Neural cell (in vitro differentiated cells): ENCODE measurements around the gene UNC119B. TPM values are rescaled to one million over a fixed set of nuclear protein-coding genes. Genes with fewer than 3 reads are reported as not detected.

ENCODE experiments used
- H2AFZ ChIP-seq: fragments of 200-600, 300-800 bp; sonication (generic), shearing (Covaris generic); 2 replicates; pipeline ENCODE4 v1.6.0; 2014; ENCODE audit warnings: low read depth, mild to moderate bottlenecking, antibody characterized with exemption, low read length, moderate library complexity
- H3F3A ChIP-seq: fragments of 200-600 bp; shearing (Covaris generic); 2 replicates; pipeline ENCODE4 v1.6.1; 2016; ENCODE audit warnings: mild to moderate bottlenecking, moderate library complexity, mixed read lengths, antibody characterized with exemption, low read length; ENCODE audit not compliant: insufficient read depth, poor library complexity, severe bottlenecking
- H3K27ac ChIP-seq: fragments of 200-600, 300-800 bp; sonication (generic), shearing (Covaris generic); 2 replicates; pipeline ENCODE4 v1.5.1; 2014; ENCODE audit warnings: mild to moderate bottlenecking, low read length, moderate library complexity
- H3K27me3 ChIP-seq: fragments of 300-800, 200-600 bp; sonication (generic), shearing (Covaris generic); 2 replicates; pipeline ENCODE4 v1.6.0; 2014; ENCODE audit warnings: mild to moderate bottlenecking, low read depth, low read length, moderate library complexity; ENCODE audit not compliant: insufficient read depth
- H3K36me3 ChIP-seq: fragments of 300-800, 200-600 bp; sonication (generic), shearing (Covaris generic); 2 replicates; pipeline ENCODE4 v1.5.1; 2014; ENCODE audit warnings: mild to moderate bottlenecking, antibody characterized with exemption, low read length, moderate library complexity; ENCODE audit not compliant: insufficient read depth
- H3K4me2 ChIP-seq: fragments of 300-800, 200-600 bp; sonication (generic), shearing (Covaris generic); 2 replicates; pipeline ENCODE4 v1.6.0; 2014; ENCODE audit warnings: mild to moderate bottlenecking, low read length
- H3K4me3 ChIP-seq: fragments of 300-800, 200-600 bp; sonication (generic), shearing (Covaris generic); 2 replicates; pipeline ENCODE4 v1.5.1; 2014; ENCODE audit warnings: mild to moderate bottlenecking, low read length, moderate library complexity
- H3K79me2 ChIP-seq: fragments of 200-600 bp; shearing (Covaris generic); replicated peaks from 2 replicates; pipeline ENCODE4 v1.6.0; 2014; ENCODE audit warnings: mild to moderate bottlenecking, low read length, moderate library complexity; ENCODE audit not compliant: insufficient read depth
- H3K9ac ChIP-seq: fragments of 300-800, 200-600 bp; sonication (generic), shearing (Covaris generic); 2 replicates; pipeline ENCODE4 v1.6.1; 2016; ENCODE audit warnings: mild to moderate bottlenecking, low read length, mixed read lengths
- H3K9me2 ChIP-seq: fragments of 200-600 bp; shearing (Covaris generic); 2 replicates; pipeline ENCODE4 v1.6.1; 2016; ENCODE audit warnings: mild to moderate bottlenecking, low read length, mixed read lengths; ENCODE audit not compliant: insufficient read depth
- H3K9me3 ChIP-seq: fragments of 200-600, 300-800 bp; sonication (generic), shearing (Covaris generic); 2 replicates; pipeline ENCODE4 v1.6.1; 2016; ENCODE audit warnings: mild to moderate bottlenecking, mixed run types, low read length, moderate library complexity, mixed read lengths
- H4K20me1 ChIP-seq: fragments of 200-600 bp; shearing (Covaris generic); 2 replicates; pipeline ENCODE4 v1.6.1; 2016; ENCODE audit warnings: mild to moderate bottlenecking, mixed run types; ENCODE audit not compliant: insufficient read depth
- EP300 ChIP-seq: fragments of 450-650 bp; conservative IDR thresholded peaks from 2 replicates; pipeline ENCODE4 v1.6.1; 2014; ENCODE audit warnings: antibody characterized with exemption, mild to moderate bottlenecking, moderate library complexity; ENCODE audit not compliant: poor library complexity, severe bottlenecking
- EZH2 ChIP-seq: fragments of 200-600, 300-800 bp; shearing (Covaris generic), sonication (generic); IDR thresholded peaks from 2 replicates; pipeline ENCODE4 v1.6.1; 2014; ENCODE audit warnings: antibody characterized with exemption, low read length, borderline replicate concordance, mild to moderate bottlenecking; ENCODE audit not compliant: insufficient read depth, poor library complexity, severe bottlenecking
- MXI1 ChIP-seq: fragments of 450-650 bp; conservative IDR thresholded peaks from 2 replicates; pipeline ENCODE4 v1.6.1; 2014; ENCODE audit warnings: antibody characterized with exemption, mild to moderate bottlenecking; ENCODE audit not compliant: poor library complexity, severe bottlenecking
- POLR2AphosphoS5 ChIP-seq: IDR thresholded peaks from 2 replicates; pipeline ENCODE4 v1.6.1; 2012
- RAD21 ChIP-seq: fragments of 450-650 bp; conservative IDR thresholded peaks from 2 replicates; pipeline ENCODE4 v1.6.1; 2014; ENCODE audit warnings: antibody characterized with exemption, mild to moderate bottlenecking, moderate library complexity
- SMC3 ChIP-seq: fragments of 450-650 bp; conservative IDR thresholded peaks from 2 replicates; pipeline ENCODE4 v1.6.1; 2014; ENCODE audit warnings: antibody characterized with exemption, mild to moderate bottlenecking, moderate library complexity; ENCODE audit not compliant: poor library complexity
- TAF1 ChIP-seq: IDR thresholded peaks from 2 replicates; pipeline ENCODE4 v1.6.1; 2012; ENCODE audit warnings: low read depth
- polyA plus RNA-seq: library from polyadenylated mRNA; depleted of rRNA; stranded (reverse); fragments of >200 nt; gene quantifications from 2 replicates; pipeline ENCODE4 v1.2.3, GENCODE V29; 2014
- TF ChIP-seq, protein P1 (sequence below): IDR thresholded peaks from 2 replicates; pipeline ENCODE4 v1.6.1; 2012; ENCODE audit warnings: borderline replicate concordance
- TF ChIP-seq, protein P2 (sequence below): fragments of 450-650 bp; IDR thresholded peaks from 2 replicates; pipeline ENCODE4 v1.5.1; 2014; ENCODE audit warnings: antibody characterized with exemption, mild to moderate bottlenecking, moderate library complexity; ENCODE audit not compliant: poor library complexity, severe bottlenecking

UNC119B gene
- polyA plus RNA-seq, 1 donor from 2014 or later, result 17.3 TPM

DNA sequence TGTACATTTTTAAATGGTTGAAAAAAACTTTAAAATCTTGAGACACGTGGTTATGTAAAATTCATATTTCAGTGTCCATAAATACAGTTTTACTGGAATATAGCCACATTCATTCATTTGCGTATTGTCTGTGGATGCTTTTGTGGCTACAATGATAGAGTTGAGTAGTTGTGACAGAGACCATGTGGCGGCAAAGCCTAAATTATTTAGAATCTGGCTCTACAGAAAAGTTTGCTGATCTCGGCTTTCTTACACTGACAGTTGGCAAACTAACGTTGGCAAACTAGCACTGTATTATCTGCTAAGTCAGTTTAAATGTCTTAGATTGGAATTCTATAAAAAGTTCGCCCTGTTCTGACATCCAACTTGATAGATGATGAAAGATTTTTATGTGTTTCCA is 2.4 kb downstream of the UNC119B start (continued):
- TF ChIP-seq, protein P1, sequence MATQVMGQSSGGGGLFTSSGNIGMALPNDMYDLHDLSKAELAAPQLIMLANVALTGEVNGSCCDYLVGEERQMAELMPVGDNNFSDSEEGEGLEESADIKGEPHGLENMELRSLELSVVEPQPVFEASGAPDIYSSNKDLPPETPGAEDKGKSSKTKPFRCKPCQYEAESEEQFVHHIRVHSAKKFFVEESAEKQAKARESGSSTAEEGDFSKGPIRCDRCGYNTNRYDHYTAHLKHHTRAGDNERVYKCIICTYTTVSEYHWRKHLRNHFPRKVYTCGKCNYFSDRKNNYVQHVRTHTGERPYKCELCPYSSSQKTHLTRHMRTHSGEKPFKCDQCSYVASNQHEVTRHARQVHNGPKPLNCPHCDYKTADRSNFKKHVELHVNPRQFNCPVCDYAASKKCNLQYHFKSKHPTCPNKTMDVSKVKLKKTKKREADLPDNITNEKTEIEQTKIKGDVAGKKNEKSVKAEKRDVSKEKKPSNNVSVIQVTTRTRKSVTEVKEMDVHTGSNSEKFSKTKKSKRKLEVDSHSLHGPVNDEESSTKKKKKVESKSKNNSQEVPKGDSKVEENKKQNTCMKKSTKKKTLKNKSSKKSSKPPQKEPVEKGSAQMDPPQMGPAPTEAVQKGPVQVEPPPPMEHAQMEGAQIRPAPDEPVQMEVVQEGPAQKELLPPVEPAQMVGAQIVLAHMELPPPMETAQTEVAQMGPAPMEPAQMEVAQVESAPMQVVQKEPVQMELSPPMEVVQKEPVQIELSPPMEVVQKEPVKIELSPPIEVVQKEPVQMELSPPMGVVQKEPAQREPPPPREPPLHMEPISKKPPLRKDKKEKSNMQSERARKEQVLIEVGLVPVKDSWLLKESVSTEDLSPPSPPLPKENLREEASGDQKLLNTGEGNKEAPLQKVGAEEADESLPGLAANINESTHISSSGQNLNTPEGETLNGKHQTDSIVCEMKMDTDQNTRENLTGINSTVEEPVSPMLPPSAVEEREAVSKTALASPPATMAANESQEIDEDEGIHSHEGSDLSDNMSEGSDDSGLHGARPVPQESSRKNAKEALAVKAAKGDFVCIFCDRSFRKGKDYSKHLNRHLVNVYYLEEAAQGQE, result no peak
- TF ChIP-seq TAF1, result no peak

DNA sequence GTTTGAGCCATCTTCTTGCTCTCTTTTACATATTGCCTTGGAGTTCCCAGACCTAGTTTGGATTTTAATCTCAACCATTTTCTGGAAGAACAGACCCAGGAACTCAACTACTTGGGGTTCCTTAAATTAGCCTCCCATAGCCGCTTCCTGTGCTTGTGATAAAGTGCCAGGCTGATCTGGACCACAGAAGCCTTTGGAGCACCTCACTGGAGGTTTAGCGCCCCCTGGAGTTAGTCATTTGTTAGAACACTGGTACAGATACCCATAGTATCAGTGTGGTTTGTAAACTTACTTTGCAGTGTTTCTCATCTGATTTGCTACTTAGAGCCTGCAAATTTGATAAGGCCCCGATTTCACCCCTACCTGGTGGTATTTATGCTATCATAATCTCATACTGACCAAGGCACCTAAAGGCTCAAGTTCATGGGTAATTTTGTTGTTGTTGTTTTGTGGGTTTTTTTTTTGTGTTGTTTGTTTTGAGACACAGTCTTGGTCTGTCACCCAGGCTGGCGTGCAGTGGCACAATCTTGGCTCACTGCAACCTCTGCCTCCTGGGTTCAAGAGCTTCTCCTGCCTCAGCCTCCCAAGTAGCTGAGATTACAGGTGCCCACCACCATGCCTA is 3.7 kb downstream of the UNC119B start:
- H3K79me2 ChIP-seq, result peaks cover 25% of the 10 kb centered on the region
- H3K27me3 ChIP-seq, result no peaks in the 10 kb centered on the region
- TF ChIP-seq MXI1, result no peak
- TF ChIP-seq, protein P2, sequence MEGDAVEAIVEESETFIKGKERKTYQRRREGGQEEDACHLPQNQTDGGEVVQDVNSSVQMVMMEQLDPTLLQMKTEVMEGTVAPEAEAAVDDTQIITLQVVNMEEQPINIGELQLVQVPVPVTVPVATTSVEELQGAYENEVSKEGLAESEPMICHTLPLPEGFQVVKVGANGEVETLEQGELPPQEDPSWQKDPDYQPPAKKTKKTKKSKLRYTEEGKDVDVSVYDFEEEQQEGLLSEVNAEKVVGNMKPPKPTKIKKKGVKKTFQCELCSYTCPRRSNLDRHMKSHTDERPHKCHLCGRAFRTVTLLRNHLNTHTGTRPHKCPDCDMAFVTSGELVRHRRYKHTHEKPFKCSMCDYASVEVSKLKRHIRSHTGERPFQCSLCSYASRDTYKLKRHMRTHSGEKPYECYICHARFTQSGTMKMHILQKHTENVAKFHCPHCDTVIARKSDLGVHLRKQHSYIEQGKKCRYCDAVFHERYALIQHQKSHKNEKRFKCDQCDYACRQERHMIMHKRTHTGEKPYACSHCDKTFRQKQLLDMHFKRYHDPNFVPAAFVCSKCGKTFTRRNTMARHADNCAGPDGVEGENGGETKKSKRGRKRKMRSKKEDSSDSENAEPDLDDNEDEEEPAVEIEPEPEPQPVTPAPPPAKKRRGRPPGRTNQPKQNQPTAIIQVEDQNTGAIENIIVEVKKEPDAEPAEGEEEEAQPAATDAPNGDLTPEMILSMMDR, result peak; percentile 83
- TF ChIP-seq RAD21, result peak; percentile 76
- peak; percentile 87 for TF ChIP-seq SMC3
- H3K9me3 ChIP-seq, result no peaks in the 10 kb centered on the region
- H3K4me3 ChIP-seq, result no peak overlapping the region
- H3K4me2 ChIP-seq, result no peak overlapping the region
- H2AFZ ChIP-seq, result no peak overlapping the region
- no peak overlapping the region for H3K9ac ChIP-seq
- H3K27ac ChIP-seq, result no peak overlapping the region
- no peaks in the 10 kb centered on the region for H4K20me1 ChIP-seq
- H3F3A ChIP-seq, result peaks cover 3% of the 10 kb centered on the region
- H3K36me3 ChIP-seq, result peaks cover 5% of the 10 kb centered on the region
- no peaks in the 10 kb centered on the region for H3K9me2 ChIP-seq

DNA sequence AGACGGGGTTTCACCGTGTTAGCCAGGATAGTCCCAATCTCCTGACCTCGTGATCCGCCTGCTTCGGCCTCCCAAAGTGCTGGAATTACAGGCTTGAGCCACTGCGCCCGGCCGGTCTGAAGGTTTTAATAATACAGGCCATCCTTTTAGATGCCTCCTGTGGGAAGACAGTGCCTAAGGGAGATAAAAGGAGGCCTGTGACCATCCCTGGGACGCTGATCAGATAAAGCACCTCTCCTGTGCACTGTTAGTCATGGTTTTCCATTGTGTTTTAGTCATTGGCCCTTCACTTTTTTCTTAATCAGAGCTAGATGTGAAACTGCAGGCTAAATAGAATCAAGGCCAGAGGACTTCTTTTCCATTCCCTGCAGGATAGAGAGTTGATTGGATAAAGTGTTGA is 7.8 kb downstream of the UNC119B start:
- TF ChIP-seq RAD21 (no peak), MXI1 (no peak), EP300 (no peak), EZH2 (no peak), SMC3 (no peak), POLR2AphosphoS5 (no peak), TAF1 (no peak)
- TF ChIP-seq, protein P1, result no peak
- TF ChIP-seq, protein P2, result no peak
- no peak overlapping the region for H3K9ac ChIP-seq
- H4K20me1 ChIP-seq, result no peaks in the 10 kb centered on the region

More for the DNA sequence above, 7.8 kb downstream of the UNC119B start:
- H3K79me2 ChIP-seq, result no peaks in the 10 kb centered on the region
- H3K4me2 ChIP-seq, result no peak overlapping the region
- peaks cover 3% of the 10 kb centered on the region for H3F3A ChIP-seq
- H3K27me3 ChIP-seq, result no peaks in the 10 kb centered on the region
- H3K4me3 ChIP-seq, result no peak overlapping the region
- H2AFZ ChIP-seq, result no peak overlapping the region
- no peaks in the 10 kb centered on the region for H3K9me2 ChIP-seq
- H3K9me3 ChIP-seq, result no peaks in the 10 kb centered on the region
- H3K27ac ChIP-seq, result no peak overlapping the region
- H3K36me3 ChIP-seq, result peaks cover 5% of the 10 kb centered on the region
